CD8-positive, alpha-beta memory T cell (primary cell): ENCODE results near the gene CGB3. TPM values are rescaled to one million over a fixed set of nuclear protein-coding genes. Genes with fewer than 3 reads are reported as not detected.
A peak's percentile ranks its signal among the peaks of the same experiment; 100 is the strongest.

Source experiments
- CTCF ChIA-PET: fragments of 350-600 bp; sonication (Branson Sonifier 250); formaldehyde crosslinking; loops from one replicate; lab custom pipeline; 2021; ENCODE audit warnings: antibody characterized with exemption; lab: Charles Lee
- POLR2A ChIA-PET: fragments of 350-600 bp; sonication (Branson Sonifier 250); formaldehyde crosslinking; loops from one replicate; lab custom pipeline; 2021; ENCODE audit warnings: antibody characterized with exemption; lab: Charles Lee
- DNase-seq, 5 donors: peaks; one replicate each; pipeline versions ENCODE4 v3.0.0 to v3.0.0-alpha.2; 2020 to 2022; ENCODE audit warnings: mixed read lengths in 1 of 5
- H3K27ac ChIP-seq: one replicate; pipeline ENCODE4 v1.7.0; 2013; ENCODE audit warnings: low read depth, mild to moderate bottlenecking, low read length, moderate library complexity
- H3K27me3 ChIP-seq: 2 replicates; pipeline ENCODE4 v1.7.0; 2013; ENCODE audit warnings: low read length, mild to moderate bottlenecking; ENCODE audit not compliant: insufficient read depth, poor library complexity, severe bottlenecking
- H3K36me3 ChIP-seq: 2 replicates; pipeline ENCODE4 v1.7.0; 2013; ENCODE audit warnings: mild to moderate bottlenecking, low read length, moderate library complexity; ENCODE audit not compliant: insufficient read depth
- H3K4me1 ChIP-seq: 2 replicates; pipeline ENCODE4 v1.7.0; 2013; ENCODE audit warnings: mild to moderate bottlenecking, low read length, moderate library complexity; ENCODE audit not compliant: insufficient read depth
- H3K4me3 ChIP-seq: 2 replicates; pipeline ENCODE4 v1.7.0; 2013; ENCODE audit warnings: mild to moderate bottlenecking, low read length
- H3K9me3 ChIP-seq: 2 replicates; pipeline ENCODE4 v1.7.0; 2013; ENCODE audit warnings: mild to moderate bottlenecking, low read length
- H3K27ac Mint-ChIP-seq, 8 donors: one replicate each; pipeline ENCODE4 v1.8.0; 2020 to 2021; ENCODE audit warnings: mixed read lengths in 8 of 8, mild to moderate bottlenecking in 6 of 8, inconsistent platforms in 3 of 8, moderate library complexity in 3 of 8
- H3K27me3 Mint-ChIP-seq, 2 donors: one replicate each; pipeline ENCODE4 v1.8.0; 2020 to 2021; ENCODE audit warnings: mixed read lengths in 2 of 2, mild to moderate bottlenecking in 1 of 2, moderate library complexity in 1 of 2
- H3K36me3 Mint-ChIP-seq, 3 donors: one replicate each; pipeline ENCODE4 v1.8.0; 2020 to 2021; ENCODE audit warnings: mixed read lengths in 3 of 3, inconsistent platforms in 1 of 3, mild to moderate bottlenecking in 1 of 3
- H3K4me1 Mint-ChIP-seq, 3 donors: one replicate each; pipeline ENCODE4 v1.8.0; 2020 to 2021; ENCODE audit warnings: mixed read lengths in 3 of 3, inconsistent platforms in 1 of 3, mild to moderate bottlenecking in 1 of 3
- H3K4me3 Mint-ChIP-seq, 7 donors: one replicate each; pipeline ENCODE4 v1.8.0; 2020 to 2021; ENCODE audit warnings: mixed read lengths in 7 of 7, mild to moderate bottlenecking in 6 of 7, moderate library complexity in 4 of 7, inconsistent platforms in 2 of 7
- H3K9me3 Mint-ChIP-seq, 5 donors: one replicate each; pipeline ENCODE4 v1.8.0; 2020 to 2022; ENCODE audit warnings: mixed read lengths in 5 of 5, mild to moderate bottlenecking in 3 of 5, moderate library complexity in 2 of 5, inconsistent platforms in 1 of 5
- polyA plus RNA-seq: library from polyadenylated mRNA; unstranded; fragments of 300-500 nt; fragmentation: Illumina TruSeq; gene quantifications from one replicate; pipeline ENCODE4 v1.2.3, GENCODE V29; 2021
- total RNA-seq, 2 experiments: library from RNA; stranded (reverse); gene quantifications; one replicate each; pipeline ENCODE4 v1.2.3, GENCODE V29; 2021

The CGB3 gene
- total and polyA plus RNA-seq, 3 experiments from 2014 or later = not detected

GRCh38 chr19:48988860-48989259 lies 35.3 kb downstream of the CGB3 start:
- no peak overlapping the region for H3K27ac ChIP-seq
- Mint-ChIP-seq H3K9me3 (no peaks in the 10 kb centered on the region), H3K27me3 (peaks cover 0 to 2% of the 10 kb centered on the region in 2 donors), H3K36me3 (peaks cover 4 to 47% (median 11%) of the 10 kb centered on the region in 3 donors), H3K4me3 (no peak overlapping the region), H3K27ac (peak overlapping the region in 4 of 8 donors; percentile 30 to 66 (median 50)), H3K4me1 (peaks cover 19 to 29% (median 27%) of the 10 kb centered on the region in 3 donors)
- no peak overlapping the region for H3K4me3 ChIP-seq
- no peak for DNase-seq
- no peaks in the 10 kb centered on the region for H3K9me3 ChIP-seq
- no peaks in the 10 kb centered on the region for H3K27me3 ChIP-seq
- H3K36me3 ChIP-seq = peaks cover 6% of the 10 kb centered on the region
- peaks cover 13% of the 10 kb centered on the region for H3K4me1 ChIP-seq
- POLR2A ChIA-PET = no interaction called here
- CTCF ChIA-PET = interaction anchor here (1.2 kb wide), 1 partner anchor 19 kb away, joined by 3 read pairs; no protein-coding TSS in a partner anchor

GRCh38 chr19:48988286-48988685 lies 35.8 kb downstream of the CGB3 start:
- Mint-ChIP-seq H3K27ac (peak overlapping the region in 1 of 8 donors; percentile 30), H3K4me3 (peak overlapping the region in 1 of 7 donors; percentile 52), H3K9me3 (no peaks in the 10 kb centered on the region), H3K27me3 (no peaks in the 10 kb centered on the region), H3K36me3 (peaks cover 4 to 48% (median 13%) of the 10 kb centered on the region in 3 donors), H3K4me1 (peaks cover 16 to 26% (median 23%) of the 10 kb centered on the region in 3 donors)
- H3K4me3 ChIP-seq = no peak overlapping the region
- H3K36me3 ChIP-seq = peaks cover 6% of the 10 kb centered on the region
- H3K9me3 ChIP-seq = no peaks in the 10 kb centered on the region
- POLR2A ChIA-PET = no interaction called here
- no peak for DNase-seq
- H3K27me3 ChIP-seq = no peaks in the 10 kb centered on the region
- peaks cover 13% of the 10 kb centered on the region for H3K4me1 ChIP-seq
- CTCF ChIA-PET = interaction anchor here (1.2 kb wide), 1 partner anchor 18 kb away, joined by 3 read pairs; no protein-coding TSS in a partner anchor
- H3K27ac ChIP-seq = no peak overlapping the region

- peaks cover 6% of the 10 kb centered on the region for H3K36me3 ChIP-seq
- no peaks in the 10 kb centered on the region for H3K27me3 Mint-ChIP-seq
- H3K27ac ChIP-seq = no peak overlapping the region
- peaks cover 8% of the 10 kb centered on the region for H3K4me1 ChIP-seq
- POLR2A ChIA-PET = no interaction called here
- no peaks in the 10 kb centered on the region for H3K27me3 ChIP-seq
- H3K27ac Mint-ChIP-seq = no peak overlapping the region
- no peaks in the 10 kb centered on the region for H3K9me3 Mint-ChIP-seq
- no peak overlapping the region for H3K4me3 ChIP-seq
- peaks cover 12 to 19% (median 19%) of the 10 kb centered on the region in 3 donors for H3K4me1 Mint-ChIP-seq
- no peak overlapping the region for H3K4me3 Mint-ChIP-seq
- peaks cover 4 to 51% (median 15%) of the 10 kb centered on the region in 3 donors for H3K36me3 Mint-ChIP-seq
- CTCF ChIA-PET = no interaction called here
- no peak for DNase-seq
- no peaks in the 10 kb centered on the region for H3K9me3 ChIP-seq
Observed at GRCh38 chr19:48987323-48987722, 36.8 kb downstream of the CGB3 start.

GRCh38 chr19:48986211-48986610 lies 37.9 kb downstream of the CGB3 start:
- no peak overlapping the region for H3K4me3 Mint-ChIP-seq
- no peaks in the 10 kb centered on the region for H3K9me3 Mint-ChIP-seq
- POLR2A ChIA-PET = no interaction called here
- H3K4me1 Mint-ChIP-seq = peaks cover 7 to 13% (median 12%) of the 10 kb centered on the region in 3 donors
- no peak overlapping the region for H3K27ac Mint-ChIP-seq
- H3K9me3 ChIP-seq = no peaks in the 10 kb centered on the region
- H3K4me1 ChIP-seq = no peaks in the 10 kb centered on the region
- DNase-seq = no peak
- CTCF ChIA-PET = no interaction called here
- H3K36me3 Mint-ChIP-seq = peaks cover 4 to 60% (median 20%) of the 10 kb centered on the region in 3 donors
- no peaks in the 10 kb centered on the region for H3K27me3 ChIP-seq
- H3K27ac ChIP-seq = no peak overlapping the region
- H3K27me3 Mint-ChIP-seq = no peaks in the 10 kb centered on the region
- no peak overlapping the region for H3K4me3 ChIP-seq
- H3K36me3 ChIP-seq = peaks cover 6% of the 10 kb centered on the region

GRCh38 chr19:48985711-48986110 lies 38.4 kb downstream of the CGB3 start:
- CTCF ChIA-PET = no interaction called here
- H3K4me3 ChIP-seq = no peak overlapping the region

GRCh38 chr19:48982280-48982679 lies 41.9 kb downstream of the CGB3 start:
- no peak overlapping the region for H3K27ac ChIP-seq
- H3K4me3 ChIP-seq = no peak overlapping the region
- Mint-ChIP-seq H3K4me3 (no peak overlapping the region), H3K9me3 (no peaks in the 10 kb centered on the region), H3K27ac (no peak overlapping the region), H3K27me3 (no peaks in the 10 kb centered on the region), H3K4me1 (peaks cover 0 to 2% (median 0%) of the 10 kb centered on the region in 3 donors), H3K36me3 (peaks cover 0 to 58% (median 11%) of the 10 kb centered on the region in 3 donors)
- no peaks in the 10 kb centered on the region for H3K4me1 ChIP-seq
- no peaks in the 10 kb centered on the region for H3K9me3 ChIP-seq
- ChIA-PET POLR2A (no interaction called here), CTCF (interaction anchor here (2.0 to 2.4 kb wide), 2 partner anchors 11 to 17 kb away, joined by 7 to 14 read pairs; partner anchors contain the start of genes GYS1 and RUVBL2)
- no peaks in the 10 kb centered on the region for H3K27me3 ChIP-seq
- DNase-seq = no peak
- H3K36me3 ChIP-seq = peaks cover 6% of the 10 kb centered on the region

More at GRCh38 chr19:48985711-48986110, 38.4 kb downstream of the CGB3 start:
- Histone ChIP-seq H3K36me3 (peaks cover 6% of the 10 kb centered on the region), H3K27ac (no peak overlapping the region), H3K4me1 (no peaks in the 10 kb centered on the region), H3K9me3 (no peaks in the 10 kb centered on the region), H3K27me3 (no peaks in the 10 kb centered on the region)
- Mint-ChIP-seq H3K27ac (peak overlapping the region in 1 of 8 donors; percentile 63), H3K9me3 (no peaks in the 10 kb centered on the region), H3K4me3 (peak overlapping the region in 1 of 7 donors; percentile 40), H3K27me3 (no peaks in the 10 kb centered on the region), H3K4me1 (peaks cover 7 to 9% (median 7%) of the 10 kb centered on the region in 3 donors), H3K36me3 (peaks cover 4 to 58% (median 20%) of the 10 kb centered on the region in 3 donors)
- DNase-seq = no peak
- POLR2A ChIA-PET = no interaction called here

GRCh38 chr19:48977061-48977460 lies 47.1 kb downstream of the CGB3 start:
- peaks cover 5% of the 10 kb centered on the region for H3K36me3 ChIP-seq
- H3K36me3 Mint-ChIP-seq = peaks cover 0 to 50% (median 7%) of the 10 kb centered on the region in 3 donors
- POLR2A ChIA-PET = interaction anchor here (0.9 to 1.6 kb wide), 2 partner anchors 16 to 99 kb away, joined by 3 to 5 read pairs; partner anchors contain the start of gene RUVBL2

More at GRCh38 chr19:48977061-48977460, 47.1 kb downstream of the CGB3 start:
- CTCF ChIA-PET = interaction anchor here (0.8 to 3.0 kb wide), 3 partner anchors 16 to 189 kb away, joined by 3 to 25 read pairs (median 6); partner anchors contain the start of genes GYS1 and RUVBL2
- no peaks in the 10 kb centered on the region for H3K9me3 Mint-ChIP-seq
- no peaks in the 10 kb centered on the region for H3K4me1 ChIP-seq
- H3K9me3 ChIP-seq = no peaks in the 10 kb centered on the region
- H3K27me3 ChIP-seq = no peaks in the 10 kb centered on the region
- no peak overlapping the region for H3K27ac ChIP-seq
- H3K27me3 Mint-ChIP-seq = no peaks in the 10 kb centered on the region
- peaks cover 0 to 6% (median 0%) of the 10 kb centered on the region in 3 donors for H3K4me1 Mint-ChIP-seq
- H3K4me3 ChIP-seq = no peak overlapping the region
- no peak overlapping the region for H3K4me3 Mint-ChIP-seq
- no peak for DNase-seq
- no peak overlapping the region for H3K27ac Mint-ChIP-seq
